SK-N-SH treated with all-trans-retinoic acid at 6 μM for 48 hours (cell line): ENCODE results near the gene CENPP.

Experiments used
- ATAC-seq: fragments of 200-7000 bp; cut with Tn5 transposase; 3 replicates; pipeline ENCODE4 v1.9.1; 2020; ENCODE audit warnings: mild to moderate bottlenecking, moderate library complexity
- BACH2 ChIP-seq: fragments of 250-450 bp; sonication (Bioruptor Pico); IDR thresholded peaks from 2 replicates; pipeline ENCODE4 v1.9.0; 2021; ENCODE audit warnings: mild to moderate bottlenecking, borderline replicate concordance
- CSDC2 ChIP-seq: fragments of 250-450 bp; sonication (Bioruptor Pico); IDR thresholded peaks from 2 replicates; pipeline ENCODE4 v1.5.0; 2020; ENCODE audit warnings: mild to moderate bottlenecking, moderate library complexity
- ESRRG ChIP-seq: fragments of 250-450 bp; sonication (Bioruptor Pico); IDR thresholded peaks from 2 replicates; pipeline ENCODE4 v1.6.1; 2021; ENCODE audit warnings: mild to moderate bottlenecking
- GLIS3 ChIP-seq: fragments of 250-450 bp; sonication (Bioruptor Pico); IDR thresholded peaks from 2 replicates; pipeline ENCODE4 v1.5.0; 2020; ENCODE audit warnings: mild to moderate bottlenecking, moderate library complexity
- OSR1 ChIP-seq: fragments of 250-450 bp; sonication (Bioruptor Pico); IDR thresholded peaks from 2 replicates; pipeline ENCODE4 v1.8.0; 2022; ENCODE audit warnings: moderate library complexity, mild to moderate bottlenecking, inconsistent platforms
- PPARA ChIP-seq: fragments of 250-450 bp; sonication (Bioruptor Pico); IDR thresholded peaks from 2 replicates; pipeline ENCODE4 v1.5.0; 2020; ENCODE audit warnings: mild to moderate bottlenecking, borderline replicate concordance
- RARB ChIP-seq: fragments of 250-450 bp; sonication (Bioruptor Pico); IDR thresholded peaks from 2 replicates; pipeline ENCODE4 v1.8.0; 2021; ENCODE audit warnings: mild to moderate bottlenecking, moderate library complexity
- TCF4 ChIP-seq: fragments of 250-450 bp; sonication (Bioruptor Pico); IDR thresholded peaks from 2 replicates; pipeline ENCODE4 v1.8.0; 2021; ENCODE audit warnings: mild to moderate bottlenecking, moderate library complexity, borderline replicate concordance
- ZFP3 ChIP-seq: fragments of 250-450 bp; sonication (Bioruptor Pico); IDR thresholded peaks from 2 replicates; pipeline ENCODE4 v1.5.0; 2020; ENCODE audit warnings: mild to moderate bottlenecking, moderate library complexity
- ZFP30 ChIP-seq: fragments of 450-650 bp; formaldehyde crosslinking; IDR thresholded peaks from 2 replicates; pipeline ENCODE4 v1.5.0; 2022; ENCODE audit warnings: mild to moderate bottlenecking, moderate library complexity
- ZNF565 ChIP-seq: fragments of 450-650 bp; formaldehyde crosslinking; conservative IDR thresholded peaks from 2 replicates; pipeline ENCODE4 v1.5.0; 2020; ENCODE audit warnings: low read depth, mild to moderate bottlenecking, moderate library complexity
- ZNF8 ChIP-seq: fragments of 450-650 bp; formaldehyde crosslinking; IDR thresholded peaks from 2 replicates; pipeline ENCODE4 v1.5.0; 2020; ENCODE audit warnings: mild to moderate bottlenecking, moderate library complexity
- TF ChIP-seq, protein P1 (sequence below): fragments of 250-450 bp; sonication (Bioruptor Pico); IDR thresholded peaks from 2 replicates; pipeline ENCODE4 v1.8.0; 2021; ENCODE audit warnings: low read depth, mild to moderate bottlenecking, moderate library complexity, borderline replicate concordance
- TF ChIP-seq, protein P2 (sequence below): fragments of 250-450 bp; sonication (Bioruptor Pico); IDR thresholded peaks from 2 replicates; pipeline ENCODE4 v1.5.1; 2021; ENCODE audit warnings: mild to moderate bottlenecking, moderate library complexity
- TF ChIP-seq, protein P3 (sequence below): fragments of 250-450 bp; sonication (Bioruptor Pico); IDR thresholded peaks from 2 replicates; pipeline ENCODE4 v1.5.0; 2020; ENCODE audit warnings: mild to moderate bottlenecking, moderate library complexity
- TF ChIP-seq, protein P4 (sequence below): fragments of 250-450 bp; sonication (Bioruptor Pico); IDR thresholded peaks from 2 replicates; pipeline ENCODE4 v1.8.0; 2020; ENCODE audit warnings: mild to moderate bottlenecking, moderate library complexity, borderline replicate concordance
- TF ChIP-seq, protein P5 (sequence below): fragments of 250-450 bp; sonication (Bioruptor Pico); IDR thresholded peaks from 2 replicates; pipeline ENCODE4 v1.5.1; 2020; ENCODE audit warnings: low read depth, mild to moderate bottlenecking, moderate library complexity

CENPP gene

DNA sequence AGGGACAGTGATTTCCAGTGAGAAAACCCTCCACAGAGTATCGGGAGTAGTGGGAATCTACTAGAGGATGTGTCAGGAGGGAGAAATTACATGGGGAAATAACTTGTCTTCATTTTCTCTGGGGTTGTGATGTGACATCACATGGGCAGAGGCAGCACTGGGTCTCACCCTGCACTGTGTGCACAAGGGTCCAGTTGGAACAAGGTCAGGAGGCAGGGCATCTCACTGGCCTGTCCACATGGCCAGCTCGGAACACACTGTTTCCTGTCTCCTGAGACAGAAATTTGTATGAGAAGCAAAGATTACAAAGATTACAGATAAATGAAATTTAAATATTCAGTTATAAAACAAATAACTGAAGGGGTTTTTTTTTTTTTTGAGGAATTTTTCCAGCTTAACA is 272.6 kb downstream of the CENPP start:
- ATAC-seq = no peak
- TF ChIP-seq ZFP30 (CRISPR knock-in tag) (no peak), ZFP3 (CRISPR knock-in tag) (no peak), ESRRG (CRISPR knock-in tag) (no peak), ZNF8 (CRISPR knock-in tag) (no peak), OSR1 (CRISPR knock-in tag) (no peak), TCF4 (CRISPR knock-in tag) (no peak), PPARA (CRISPR knock-in tag) (no peak), ZNF565 (CRISPR knock-in tag) (no peak)
- TF ChIP-seq, protein P1, sequence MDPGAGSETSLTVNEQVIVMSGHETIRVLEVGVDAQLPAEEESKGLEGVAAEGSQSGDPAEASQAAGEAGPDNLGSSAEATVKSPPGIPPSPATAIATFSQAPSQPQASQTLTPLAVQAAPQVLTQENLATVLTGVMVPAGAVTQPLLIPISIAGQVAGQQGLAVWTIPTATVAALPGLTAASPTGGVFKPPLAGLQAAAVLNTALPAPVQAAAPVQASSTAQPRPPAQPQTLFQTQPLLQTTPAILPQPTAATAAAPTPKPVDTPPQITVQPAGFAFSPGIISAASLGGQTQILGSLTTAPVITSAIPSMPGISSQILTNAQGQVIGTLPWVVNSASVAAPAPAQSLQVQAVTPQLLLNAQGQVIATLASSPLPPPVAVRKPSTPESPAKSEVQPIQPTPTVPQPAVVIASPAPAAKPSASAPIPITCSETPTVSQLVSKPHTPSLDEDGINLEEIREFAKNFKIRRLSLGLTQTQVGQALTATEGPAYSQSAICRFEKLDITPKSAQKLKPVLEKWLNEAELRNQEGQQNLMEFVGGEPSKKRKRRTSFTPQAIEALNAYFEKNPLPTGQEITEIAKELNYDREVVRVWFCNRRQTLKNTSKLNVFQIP (CRISPR knock-in tag) = no peak
- TF ChIP-seq, protein P2, sequence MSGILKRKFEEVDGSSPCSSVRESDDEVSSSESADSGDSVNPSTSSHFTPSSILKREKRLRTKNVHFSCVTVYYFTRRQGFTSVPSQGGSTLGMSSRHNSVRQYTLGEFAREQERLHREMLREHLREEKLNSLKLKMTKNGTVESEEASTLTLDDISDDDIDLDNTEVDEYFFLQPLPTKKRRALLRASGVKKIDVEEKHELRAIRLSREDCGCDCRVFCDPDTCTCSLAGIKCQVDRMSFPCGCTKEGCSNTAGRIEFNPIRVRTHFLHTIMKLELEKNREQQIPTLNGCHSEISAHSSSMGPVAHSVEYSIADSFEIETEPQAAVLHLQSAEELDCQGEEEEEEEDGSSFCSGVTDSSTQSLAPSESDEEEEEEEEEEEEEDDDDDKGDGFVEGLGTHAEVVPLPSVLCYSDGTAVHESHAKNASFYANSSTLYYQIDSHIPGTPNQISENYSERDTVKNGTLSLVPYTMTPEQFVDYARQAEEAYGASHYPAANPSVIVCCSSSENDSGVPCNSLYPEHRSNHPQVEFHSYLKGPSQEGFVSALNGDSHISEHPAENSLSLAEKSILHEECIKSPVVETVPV = no peak
- TF ChIP-seq, protein P3, sequence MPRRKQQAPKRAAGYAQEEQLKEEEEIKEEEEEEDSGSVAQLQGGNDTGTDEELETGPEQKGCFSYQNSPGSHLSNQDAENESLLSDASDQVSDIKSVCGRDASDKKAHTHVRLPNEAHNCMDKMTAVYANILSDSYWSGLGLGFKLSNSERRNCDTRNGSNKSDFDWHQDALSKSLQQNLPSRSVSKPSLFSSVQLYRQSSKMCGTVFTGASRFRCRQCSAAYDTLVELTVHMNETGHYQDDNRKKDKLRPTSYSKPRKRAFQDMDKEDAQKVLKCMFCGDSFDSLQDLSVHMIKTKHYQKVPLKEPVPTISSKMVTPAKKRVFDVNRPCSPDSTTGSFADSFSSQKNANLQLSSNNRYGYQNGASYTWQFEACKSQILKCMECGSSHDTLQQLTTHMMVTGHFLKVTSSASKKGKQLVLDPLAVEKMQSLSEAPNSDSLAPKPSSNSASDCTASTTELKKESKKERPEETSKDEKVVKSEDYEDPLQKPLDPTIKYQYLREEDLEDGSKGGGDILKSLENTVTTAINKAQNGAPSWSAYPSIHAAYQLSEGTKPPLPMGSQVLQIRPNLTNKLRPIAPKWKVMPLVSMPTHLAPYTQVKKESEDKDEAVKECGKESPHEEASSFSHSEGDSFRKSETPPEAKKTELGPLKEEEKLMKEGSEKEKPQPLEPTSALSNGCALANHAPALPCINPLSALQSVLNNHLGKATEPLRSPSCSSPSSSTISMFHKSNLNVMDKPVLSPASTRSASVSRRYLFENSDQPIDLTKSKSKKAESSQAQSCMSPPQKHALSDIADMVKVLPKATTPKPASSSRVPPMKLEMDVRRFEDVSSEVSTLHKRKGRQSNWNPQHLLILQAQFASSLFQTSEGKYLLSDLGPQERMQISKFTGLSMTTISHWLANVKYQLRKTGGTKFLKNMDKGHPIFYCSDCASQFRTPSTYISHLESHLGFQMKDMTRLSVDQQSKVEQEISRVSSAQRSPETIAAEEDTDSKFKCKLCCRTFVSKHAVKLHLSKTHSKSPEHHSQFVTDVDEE (CRISPR knock-in tag) = no peak
- TF ChIP-seq, protein P4, sequence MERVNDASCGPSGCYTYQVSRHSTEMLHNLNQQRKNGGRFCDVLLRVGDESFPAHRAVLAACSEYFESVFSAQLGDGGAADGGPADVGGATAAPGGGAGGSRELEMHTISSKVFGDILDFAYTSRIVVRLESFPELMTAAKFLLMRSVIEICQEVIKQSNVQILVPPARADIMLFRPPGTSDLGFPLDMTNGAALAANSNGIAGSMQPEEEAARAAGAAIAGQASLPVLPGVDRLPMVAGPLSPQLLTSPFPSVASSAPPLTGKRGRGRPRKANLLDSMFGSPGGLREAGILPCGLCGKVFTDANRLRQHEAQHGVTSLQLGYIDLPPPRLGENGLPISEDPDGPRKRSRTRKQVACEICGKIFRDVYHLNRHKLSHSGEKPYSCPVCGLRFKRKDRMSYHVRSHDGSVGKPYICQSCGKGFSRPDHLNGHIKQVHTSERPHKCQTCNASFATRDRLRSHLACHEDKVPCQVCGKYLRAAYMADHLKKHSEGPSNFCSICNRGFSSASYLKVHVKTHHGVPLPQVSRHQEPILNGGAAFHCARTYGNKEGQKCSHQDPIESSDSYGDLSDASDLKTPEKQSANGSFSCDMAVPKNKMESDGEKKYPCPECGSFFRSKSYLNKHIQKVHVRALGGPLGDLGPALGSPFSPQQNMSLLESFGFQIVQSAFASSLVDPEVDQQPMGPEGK (CRISPR knock-in tag) = no peak

DNA sequence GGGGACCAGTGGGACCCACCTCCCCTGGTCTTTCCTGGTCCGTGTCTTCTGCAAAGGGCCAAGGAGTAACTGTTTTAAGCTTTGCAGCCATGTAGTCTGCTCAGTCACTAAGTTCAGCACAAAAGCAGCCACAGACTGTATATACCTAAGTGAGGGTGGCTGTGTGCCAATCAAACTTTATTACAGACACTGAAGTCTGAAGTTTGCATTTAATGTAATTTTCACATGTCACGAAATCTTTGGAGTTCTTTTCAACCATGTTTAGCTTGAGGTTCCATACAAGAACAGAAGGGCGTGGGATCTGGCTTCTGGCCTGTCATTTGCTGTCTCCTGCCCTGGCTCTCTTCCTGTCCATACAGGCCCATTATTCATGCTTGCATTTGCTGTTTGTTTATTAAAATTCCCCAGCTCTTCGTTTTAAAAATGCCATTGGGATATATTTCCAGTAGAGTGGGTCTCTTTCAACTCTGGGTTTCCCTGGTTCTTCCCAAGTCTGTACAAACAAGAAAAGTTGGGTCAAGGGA is 274.2 kb downstream of the CENPP start:
- ATAC-seq = no peak
- TF ChIP-seq PPARA (CRISPR knock-in tag) (no peak), CSDC2 (CRISPR knock-in tag) (no peak)

DNA sequence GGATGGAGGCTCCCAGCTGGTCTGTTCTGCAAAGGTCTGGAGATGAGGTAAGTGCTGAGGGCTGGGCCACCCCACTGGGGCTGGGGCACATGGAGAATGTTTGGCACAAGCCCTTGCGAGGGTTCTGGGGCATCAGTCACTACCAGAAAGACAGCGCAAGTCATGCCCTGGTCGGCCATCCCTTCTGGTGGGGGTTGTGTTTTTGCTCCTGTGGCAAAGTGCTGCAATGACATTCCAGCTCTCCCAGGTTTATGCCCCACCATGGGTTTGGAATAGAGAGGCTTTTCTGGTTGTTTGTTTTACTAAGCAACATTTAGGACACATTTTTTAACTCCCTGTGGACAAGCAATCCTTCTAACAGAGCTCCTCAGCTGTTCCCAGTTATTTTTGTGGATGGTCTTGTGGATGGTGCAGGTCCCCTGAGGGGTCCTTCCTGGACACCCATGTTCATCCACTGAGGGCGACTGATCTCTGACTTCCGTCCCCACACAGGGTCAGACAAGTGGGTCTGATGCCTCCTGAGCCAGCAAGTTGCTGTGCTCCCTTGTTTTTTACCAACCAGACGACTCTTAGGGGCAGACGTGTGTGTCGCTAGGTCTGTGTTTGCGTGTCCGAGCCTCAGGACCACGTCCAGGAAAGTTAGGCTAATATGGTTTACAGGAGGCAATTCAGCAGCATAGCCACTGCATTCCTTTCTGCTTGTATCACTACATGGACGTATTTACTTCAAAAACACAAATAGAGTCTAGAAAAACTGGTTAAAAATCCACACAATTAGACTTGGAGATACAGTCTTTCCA is 274.9 kb downstream of the CENPP start:
- TF ChIP-seq, protein P2 = no peak
- TF ChIP-seq RARB (CRISPR knock-in tag) = no peak
- TF ChIP-seq BACH2 (CRISPR knock-in tag) = no peak
- TF ChIP-seq, protein P5, sequence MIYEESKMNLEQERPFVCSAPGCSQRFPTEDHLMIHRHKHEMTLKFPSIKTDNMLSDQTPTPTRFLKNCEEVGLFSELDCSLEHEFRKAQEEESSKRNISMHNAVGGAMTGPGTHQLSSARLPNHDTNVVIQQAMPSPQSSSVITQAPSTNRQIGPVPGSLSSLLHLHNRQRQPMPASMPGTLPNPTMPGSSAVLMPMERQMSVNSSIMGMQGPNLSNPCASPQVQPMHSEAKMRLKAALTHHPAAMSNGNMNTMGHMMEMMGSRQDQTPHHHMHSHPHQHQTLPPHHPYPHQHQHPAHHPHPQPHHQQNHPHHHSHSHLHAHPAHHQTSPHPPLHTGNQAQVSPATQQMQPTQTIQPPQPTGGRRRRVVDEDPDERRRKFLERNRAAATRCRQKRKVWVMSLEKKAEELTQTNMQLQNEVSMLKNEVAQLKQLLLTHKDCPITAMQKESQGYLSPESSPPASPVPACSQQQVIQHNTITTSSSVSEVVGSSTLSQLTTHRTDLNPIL (CRISPR knock-in tag) = no peak
- TF ChIP-seq GLIS3 = no peak
- no peak for TF ChIP-seq PPARA (CRISPR knock-in tag)
- peak; percentile 73 for ATAC-seq
